GM21825 (cell line): Measurements from ENCODE around the gene ST3GAL5.

Source experiments
- ATAC-seq: cut with Tn5 transposase; IDR thresholded peaks from one replicate; pipeline ENCODE4 v1.9.1; 2021; ENCODE audit warnings: mild to moderate bottlenecking, moderate library complexity; ENCODE audit not compliant: unreplicated experiment

ST3GAL5 gene

GRCh38 chr2:85867556-85868292 lies 21.1 kb downstream of the ST3GAL5 start:
- no peak for ATAC-seq

DNA sequence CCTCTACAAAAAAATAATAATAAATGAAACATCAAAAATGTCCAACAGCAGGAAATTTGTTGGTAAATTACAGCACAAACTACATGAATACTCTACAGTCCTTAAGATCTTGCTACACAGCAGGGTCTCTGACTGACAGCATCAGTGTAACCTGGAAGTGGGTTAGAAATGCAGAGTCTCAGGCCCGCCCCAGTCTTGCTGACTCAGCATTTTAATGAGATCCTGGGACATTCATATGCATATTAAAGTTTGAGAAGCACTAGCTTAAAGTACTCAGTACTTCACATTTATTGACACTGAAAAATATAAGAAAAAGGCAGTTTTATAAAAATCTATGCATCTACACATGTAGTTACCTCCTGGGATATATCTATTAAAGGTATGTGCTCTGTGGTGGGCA lies 21.7 kb downstream of the ST3GAL5 start:
- no peak for ATAC-seq

GRCh38 chr2:85866165-85866659 lies 22.6 kb downstream of the ST3GAL5 start:
- no peak for ATAC-seq

DNA sequence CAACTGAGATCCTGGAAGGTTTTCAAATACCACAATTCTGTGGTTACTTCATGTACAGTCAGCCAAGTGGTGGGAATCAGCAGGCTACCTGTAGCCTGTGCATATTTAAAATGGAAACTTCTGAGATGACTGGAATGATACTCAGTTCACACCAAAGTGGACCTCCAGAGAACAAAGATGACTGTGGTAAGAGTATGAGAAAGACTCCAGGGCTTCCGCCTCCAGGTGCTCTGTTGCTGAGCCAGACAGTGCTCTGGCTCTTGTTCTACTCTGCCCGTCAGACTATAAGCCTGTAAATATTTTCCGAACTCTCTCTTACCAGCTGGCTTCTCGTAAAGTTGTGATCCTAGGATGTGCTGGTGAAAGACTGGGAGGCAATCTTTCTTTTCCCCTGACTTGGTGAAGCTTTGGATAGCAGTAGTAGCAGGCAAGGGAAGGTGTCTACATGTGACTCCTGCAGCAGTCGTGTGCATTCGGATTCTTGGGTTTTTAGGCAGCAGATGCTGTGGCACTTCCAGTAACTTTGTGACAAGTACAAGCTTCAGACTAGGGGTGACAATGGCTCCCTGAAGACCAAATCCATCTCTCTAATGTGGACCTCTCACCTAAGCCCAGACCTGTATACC lies 23.1 kb downstream of the ST3GAL5 start:
- peak; percentile 64 for ATAC-seq

DNA sequence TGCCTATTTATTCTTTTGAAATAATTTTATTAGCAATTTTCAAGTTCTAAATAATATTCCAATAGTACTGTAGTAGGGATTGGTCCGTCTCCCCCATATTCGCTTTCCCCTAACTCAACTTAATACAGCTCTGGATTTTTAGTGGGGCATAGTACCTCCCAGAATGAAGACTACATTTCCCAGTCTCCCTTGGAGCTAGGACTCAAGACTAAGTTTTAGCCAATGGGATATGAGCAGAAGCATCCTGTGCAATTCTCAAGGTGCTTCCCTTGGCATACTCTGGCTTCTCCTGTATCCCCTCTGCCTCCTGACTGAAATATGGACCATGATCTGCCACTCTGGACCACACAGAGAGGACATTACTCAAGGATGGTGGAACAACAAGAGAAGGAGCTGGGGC lies 24.1 kb downstream of the ST3GAL5 start:
- no peak for ATAC-seq

DNA sequence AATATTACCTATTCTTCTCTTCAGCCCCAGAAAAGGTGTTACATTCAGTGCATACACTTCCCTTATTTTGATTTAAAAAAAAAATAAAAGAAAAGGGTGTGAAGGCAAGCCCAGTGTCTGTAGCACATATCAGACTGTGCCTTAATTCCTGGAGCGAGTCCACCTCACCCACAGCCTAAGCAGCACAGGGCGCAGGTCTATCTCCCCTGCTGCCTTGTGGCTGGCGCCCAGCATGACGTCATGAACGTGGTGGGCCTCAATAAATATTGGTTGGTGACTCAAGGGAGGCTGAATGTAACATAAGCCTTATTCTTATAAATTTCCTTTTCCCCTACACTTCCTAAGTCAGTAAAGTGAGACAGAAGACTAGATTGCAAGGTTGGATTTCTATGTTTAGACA lies 26.4 kb downstream of the ST3GAL5 start:
- no peak for ATAC-seq

DNA sequence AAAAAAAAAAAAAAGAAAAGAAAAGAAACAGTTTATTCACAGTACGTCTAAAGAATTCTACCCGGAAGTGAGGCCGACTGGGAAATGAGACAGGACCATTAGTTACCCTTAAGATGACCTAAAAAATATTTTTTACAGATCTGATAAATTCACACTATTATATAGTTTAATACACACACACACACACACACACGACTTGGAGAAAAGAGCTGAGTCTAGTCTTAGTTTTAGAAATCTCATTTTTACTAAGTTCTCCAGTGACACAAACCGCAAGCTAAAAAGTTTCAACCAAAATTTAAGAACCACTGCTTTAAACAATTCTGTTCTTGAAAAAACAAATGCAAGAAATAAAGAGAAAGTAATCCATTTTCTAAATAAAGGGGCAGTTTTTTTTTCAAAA lies 27.1 kb downstream of the ST3GAL5 start:
- no peak for ATAC-seq

GRCh38 chr2:85861180-85861579 lies 27.6 kb downstream of the ST3GAL5 start:
- ATAC-seq, result peak; percentile 36

- ATAC-seq, result no peak
These were observed 29.9 kb downstream of the ST3GAL5 start for GRCh38 chr2:85858841-85859240.

DNA sequence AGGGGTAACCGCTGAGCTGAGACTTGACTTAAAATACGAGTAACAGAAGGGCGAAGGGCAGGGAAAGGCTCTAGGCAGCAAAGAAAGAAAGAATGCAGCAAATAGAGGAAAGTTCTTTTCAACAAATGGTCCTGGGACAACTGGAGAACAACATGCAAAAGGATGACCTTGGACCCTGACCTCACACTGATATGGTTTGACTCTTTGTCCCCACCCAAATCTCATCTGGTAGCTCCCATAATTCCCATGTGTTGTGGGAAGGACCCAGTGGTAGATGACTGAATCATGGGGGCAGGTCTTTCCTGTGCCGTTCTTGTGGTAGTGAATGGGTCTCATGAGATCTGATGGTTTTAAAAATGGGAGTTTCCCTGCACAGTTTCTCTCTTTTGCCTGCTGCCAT lies 33.9 kb downstream of the ST3GAL5 start:
- no peak for ATAC-seq

- ATAC-seq, result peak; percentile 6
These were observed 34.7 kb downstream of the ST3GAL5 start for GRCh38 chr2:85854166-85854509.

DNA sequence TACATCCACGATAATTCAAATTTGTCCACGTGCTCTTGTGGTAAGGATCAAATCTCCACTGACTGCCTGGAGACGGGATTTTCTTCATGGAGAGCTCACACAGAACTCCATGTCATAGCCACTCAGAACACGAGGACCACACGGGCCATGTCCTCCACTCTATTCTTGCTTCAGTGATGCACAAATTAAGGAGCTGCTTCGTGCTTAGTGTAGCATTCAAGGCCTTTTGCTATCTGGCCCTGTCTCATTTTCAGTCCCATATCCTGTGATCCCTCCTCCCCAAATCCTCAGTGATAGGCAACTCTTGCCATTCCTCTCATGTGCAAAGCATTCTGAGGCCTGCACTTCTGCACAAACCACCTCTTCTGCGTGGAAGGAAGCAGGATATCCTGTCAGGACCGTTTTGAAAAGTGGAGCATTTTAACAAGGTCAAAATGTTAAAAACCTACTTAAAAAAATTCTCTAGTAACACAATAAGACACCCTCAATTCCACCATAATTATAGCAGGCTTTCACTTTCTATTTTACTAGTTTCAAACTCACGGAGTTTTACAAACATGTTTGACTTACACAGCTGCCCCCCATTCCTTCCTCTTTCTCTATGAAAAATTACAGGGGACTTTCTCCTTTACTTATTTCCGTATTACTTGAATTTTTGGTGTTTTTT lies 35.2 kb downstream of the ST3GAL5 start:
- peak; percentile 49 for ATAC-seq

DNA sequence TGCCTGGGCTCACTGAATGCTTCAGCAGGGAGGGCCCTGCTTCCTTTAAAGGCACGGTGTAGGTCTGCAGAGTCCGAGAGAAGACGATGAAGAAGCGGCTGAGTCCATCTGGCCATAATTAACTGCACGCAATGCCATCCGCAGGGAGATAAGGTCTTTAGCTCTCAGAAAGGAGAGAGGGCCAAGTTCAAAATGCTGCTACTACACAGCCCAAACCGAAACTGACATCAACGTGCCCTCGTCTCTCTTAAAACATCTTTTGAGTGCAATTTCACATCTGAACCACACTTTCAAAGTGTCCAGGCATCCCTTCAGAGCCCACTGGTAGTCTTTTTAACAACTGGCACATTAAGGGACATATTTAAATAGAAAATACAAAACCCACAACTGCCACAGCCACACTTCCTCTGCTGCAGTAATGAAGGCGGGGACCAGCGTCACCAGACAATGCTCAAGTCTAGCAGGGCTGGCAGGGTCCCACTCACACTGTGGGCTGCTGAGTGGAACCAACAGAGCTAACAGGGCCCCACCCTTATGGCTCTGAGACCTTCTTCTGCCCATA lies 35.8 kb downstream of the ST3GAL5 start:
- ATAC-seq, result peak; percentile 75

- ATAC-seq, result no peak
These were observed 36.5 kb downstream of the ST3GAL5 start for GRCh38 chr2:85852152-85852840.

DNA sequence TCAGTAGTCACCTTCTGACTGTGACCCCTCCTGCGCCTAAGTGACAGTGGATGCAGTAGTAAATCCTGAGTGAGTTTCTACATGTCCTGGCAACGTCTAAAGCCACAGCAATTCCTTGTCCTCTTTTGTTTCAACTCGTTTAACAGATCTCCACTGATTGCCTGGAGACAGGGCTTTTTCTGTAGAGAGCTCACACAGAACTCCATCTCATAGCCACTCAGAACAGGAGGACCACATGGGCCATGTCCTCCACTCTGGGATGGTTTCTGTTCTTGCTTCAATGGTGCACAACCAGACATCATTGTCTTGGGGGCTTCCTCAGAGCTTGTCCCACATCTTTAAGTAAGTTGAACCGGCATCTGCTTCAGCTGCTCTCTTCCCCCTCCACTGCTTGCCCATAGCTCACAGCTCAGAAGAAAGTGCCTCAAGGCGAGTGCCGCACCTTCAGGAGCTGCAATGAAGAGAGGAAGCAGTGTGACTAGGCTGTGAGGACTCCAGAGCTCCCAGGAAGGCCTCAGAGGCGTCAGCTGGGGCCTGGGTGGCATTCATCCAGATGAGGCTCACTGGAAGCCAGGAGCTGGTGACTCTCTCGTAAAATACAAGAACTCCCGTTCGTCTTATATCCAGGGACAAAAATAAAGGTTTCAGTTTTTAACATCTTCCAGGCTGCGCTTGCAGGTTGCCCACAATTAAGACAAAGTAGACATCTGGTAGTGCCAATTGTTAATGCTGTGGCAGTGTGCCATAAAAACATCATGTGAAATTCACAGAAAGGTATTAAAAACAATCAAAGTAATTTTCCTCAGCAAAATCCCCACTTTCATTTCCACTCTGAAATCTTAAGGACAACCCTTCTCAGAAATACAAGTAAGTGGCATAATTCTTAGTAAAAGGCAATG lies 37.3 kb downstream of the ST3GAL5 start:
- ATAC-seq, result no peak

- no peak for ATAC-seq
These were observed 38.3 kb downstream of the ST3GAL5 start for GRCh38 chr2:85850451-85850850.

DNA sequence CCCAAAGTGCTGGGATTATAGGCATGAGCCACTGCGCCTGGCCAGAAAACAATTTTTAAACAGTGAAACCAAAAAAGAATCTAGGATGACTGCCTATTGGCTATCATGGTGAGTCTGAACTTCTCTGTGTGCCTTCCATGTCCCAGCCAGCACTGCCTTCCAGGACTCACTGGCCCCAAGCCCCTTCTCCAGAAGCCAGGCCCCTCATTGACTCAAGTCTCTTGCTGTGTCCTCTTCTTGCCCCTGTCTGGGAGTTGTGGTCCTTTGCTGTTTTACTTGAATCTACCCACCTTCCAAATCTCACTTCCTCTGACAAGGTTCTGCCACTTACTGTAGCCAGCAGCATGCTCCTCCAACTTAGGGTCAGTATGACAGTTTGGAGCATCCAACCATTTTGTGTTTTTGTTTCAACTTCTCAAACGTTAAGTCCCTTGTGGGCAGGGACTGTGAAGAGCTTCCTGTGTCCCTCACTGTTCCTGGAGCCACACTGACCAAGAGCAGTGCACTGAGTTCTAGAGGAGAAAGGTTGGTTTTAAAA lies 41.7 kb downstream of the ST3GAL5 start:
- ATAC-seq, result no peak

DNA sequence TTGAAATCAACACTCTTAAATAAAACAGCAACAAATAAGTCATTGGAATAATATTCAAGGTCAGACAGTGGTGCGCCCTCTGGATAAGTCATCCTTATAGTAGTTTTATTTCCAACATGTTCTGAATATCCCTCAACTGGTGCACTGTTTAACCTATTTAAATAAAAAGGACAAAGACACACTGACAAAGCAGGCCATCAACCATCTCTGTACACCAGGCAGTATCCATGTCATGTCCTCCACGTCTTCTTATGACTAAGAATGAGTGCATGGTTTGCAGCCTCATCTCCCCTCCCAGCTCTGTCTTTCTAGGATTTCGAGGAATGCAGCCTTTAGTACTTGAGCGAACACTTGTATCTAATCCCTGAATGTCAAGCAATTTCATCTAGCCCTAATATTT lies 42.4 kb downstream of the ST3GAL5 start:
- ATAC-seq, result no peak

GRCh38 chr2:85844486-85844885 lies 44.3 kb downstream of the ST3GAL5 start:
- no peak for ATAC-seq

- ATAC-seq, result no peak
These were observed 45.2 kb downstream of the ST3GAL5 start for GRCh38 chr2:85843543-85843942.
